HG03575 (cell line): Measurements from ENCODE around the gene LRRC46.

ENCODE experiments used
- ATAC-seq: cut with Tn5 transposase; IDR thresholded peaks from one replicate; pipeline ENCODE4 v1.9.1; 2021; ENCODE audit not compliant: unreplicated experiment, insufficient number of reproducible peaks, low FRiP score; ENCODE audit errors: extremely low read depth

LRRC46 gene

GRCh38 chr17:47808036-47808829 is 23.2 kb upstream of the LRRC46 start:
- no peak for ATAC-seq

- ATAC-seq, result no peak
Observed at GRCh38 chr17:47808830-47809480, 22.5 kb upstream of the LRRC46 start.

- ATAC-seq, result no peak
Observed at GRCh38 chr17:47810200-47810821, 21.2 kb upstream of the LRRC46 start.

- no peak for ATAC-seq
Observed at GRCh38 chr17:47810901-47811635, 20.4 kb upstream of the LRRC46 start.

GRCh38 chr17:47811709-47812108 is 19.8 kb upstream of the LRRC46 start:
- ATAC-seq, result no peak

GRCh38 chr17:47812146-47812920 is 19.1 kb upstream of the LRRC46 start:
- no peak for ATAC-seq

GRCh38 chr17:47813077-47813476 is 18.4 kb upstream of the LRRC46 start:
- ATAC-seq, result no peak

- ATAC-seq, result no peak
Observed at GRCh38 chr17:47813512-47814031, 17.9 kb upstream of the LRRC46 start.

GRCh38 chr17:47815106-47815918 is 16.2 kb upstream of the LRRC46 start:
- no peak for ATAC-seq

GRCh38 chr17:47816111-47816735 is 15.2 kb upstream of the LRRC46 start:
- no peak for ATAC-seq

GRCh38 chr17:47816947-47817346 is 14.5 kb upstream of the LRRC46 start:
- ATAC-seq, result no peak

GRCh38 chr17:47818002-47818695 is 13.3 kb upstream of the LRRC46 start:
- no peak for ATAC-seq

GRCh38 chr17:47819475-47819874 is 12.0 kb upstream of the LRRC46 start:
- ATAC-seq, result no peak

GRCh38 chr17:47820033-47820789 is 11.3 kb upstream of the LRRC46 start:
- no peak for ATAC-seq

GRCh38 chr17:47821031-47821423 is 10.4 kb upstream of the LRRC46 start:
- no peak for ATAC-seq
